Heart left ventricle (tissue), 13 donors: ENCODE data around the gene UBAP2.

Experiments used
- POLR2A ChIP-seq, 2 donors: fragments of 450-650 bp; IDR thresholded peaks; one replicate each; pipeline ENCODE4 v1.6.1; 2017; ENCODE audit warnings: antibody characterized with exemption in 2 of 2, mild to moderate bottlenecking in 2 of 2, moderate library complexity in 2 of 2
- TF ChIP-seq, protein P1 (sequence below), 12 donors: fragments of 200-600 bp; sonication (generic) in 4 of 12; IDR thresholded peaks; one replicate each; pipeline versions ENCODE4 v1.5.0 to v1.8.0; 2018 to 2022; ENCODE audit warnings: antibody characterized with exemption in 12 of 12, mild to moderate bottlenecking in 5 of 12
- donor health status: ischemic (EF 13 %, LVEDD 7.1; RV severe dilation, severe dysfunction).
- donor health status: DM: no; HTN: yes; CAD: no.
- donor health status: DM: no; HTN: no; CAD: no.
- donor health status: ischemic (EF 25% LVEDD 6.9; RV normal size, moderate dysfunction).
- donor health status: ischemic (EF 25% LVEDD 5.7; RV mildly dilated, moderate dysfunction).
- donor health status: ischemic (EF 35%, LVEDD 5.7; RV mildly dilated, moderate dysfunction).
- donor health status: nonischemic (EF 11% LVEDD 7.7; RV severe dilation, severe dysfunction).
- donor health status: DM: yes; HTN: yes; CAD: no.
- donor health status: PGD.
- donor health status: ischemic (EF 29% LVEDD 5.4; RV normal size, mild dysfunction).
- donor health status: nonischemic (EF 23%, LVEDD 6.1; RV moderate dilation, normal function).

DNA sequence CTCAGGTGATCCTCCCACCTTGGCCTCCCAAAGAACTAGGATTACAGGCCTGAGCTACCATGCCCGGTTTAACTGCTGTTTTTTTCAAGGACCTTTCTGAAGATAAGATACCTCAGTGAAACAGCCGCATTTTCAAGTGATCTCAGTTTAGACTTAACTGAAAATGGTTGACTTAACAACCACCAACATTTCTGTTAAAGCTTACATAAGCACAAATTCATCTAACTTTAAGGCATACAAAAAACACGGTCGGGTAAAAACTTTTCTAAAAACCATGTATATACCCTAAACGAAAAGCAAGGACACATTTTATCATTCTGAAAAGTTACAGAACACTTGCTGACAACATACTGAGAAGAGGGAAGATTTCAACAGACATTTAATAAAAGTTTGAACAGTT, 22.9 kb downstream of the UBAP2 start:
- TF ChIP-seq, protein P1, sequence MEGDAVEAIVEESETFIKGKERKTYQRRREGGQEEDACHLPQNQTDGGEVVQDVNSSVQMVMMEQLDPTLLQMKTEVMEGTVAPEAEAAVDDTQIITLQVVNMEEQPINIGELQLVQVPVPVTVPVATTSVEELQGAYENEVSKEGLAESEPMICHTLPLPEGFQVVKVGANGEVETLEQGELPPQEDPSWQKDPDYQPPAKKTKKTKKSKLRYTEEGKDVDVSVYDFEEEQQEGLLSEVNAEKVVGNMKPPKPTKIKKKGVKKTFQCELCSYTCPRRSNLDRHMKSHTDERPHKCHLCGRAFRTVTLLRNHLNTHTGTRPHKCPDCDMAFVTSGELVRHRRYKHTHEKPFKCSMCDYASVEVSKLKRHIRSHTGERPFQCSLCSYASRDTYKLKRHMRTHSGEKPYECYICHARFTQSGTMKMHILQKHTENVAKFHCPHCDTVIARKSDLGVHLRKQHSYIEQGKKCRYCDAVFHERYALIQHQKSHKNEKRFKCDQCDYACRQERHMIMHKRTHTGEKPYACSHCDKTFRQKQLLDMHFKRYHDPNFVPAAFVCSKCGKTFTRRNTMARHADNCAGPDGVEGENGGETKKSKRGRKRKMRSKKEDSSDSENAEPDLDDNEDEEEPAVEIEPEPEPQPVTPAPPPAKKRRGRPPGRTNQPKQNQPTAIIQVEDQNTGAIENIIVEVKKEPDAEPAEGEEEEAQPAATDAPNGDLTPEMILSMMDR (IDR thresholded peaks at IDR 0.05) = no peak
- no peak for TF ChIP-seq POLR2A (IDR thresholded peaks at IDR 0.05)
